WTC11 (cell line): ENCODE measurements around the gene FAM131C.

Experiments used
- CTCF ChIP-seq: fragments of 200-600 bp; IDR thresholded peaks from 2 replicates; pipeline ENCODE4 v1.8.0; 2022; ENCODE audit warnings: antibody characterized with exemption
- FOXJ3 ChIP-seq: sonication (generic); formaldehyde crosslinking; IDR thresholded peaks from 2 replicates; pipeline ENCODE4 v1.9.0; 2021; ENCODE audit warnings: missing genetic modification reagents, mild to moderate bottlenecking, borderline replicate concordance
- FOXK1 ChIP-seq: sonication (generic); formaldehyde crosslinking; IDR thresholded peaks from 2 replicates; pipeline ENCODE4 v1.8.0; 2022; ENCODE audit warnings: mild to moderate bottlenecking, moderate library complexity, missing genetic modification reagents
- FOXP4 ChIP-seq: sonication (generic); formaldehyde crosslinking; IDR thresholded peaks from 2 replicates; pipeline ENCODE4 v1.8.0; 2022; ENCODE audit warnings: mild to moderate bottlenecking, missing genetic modification reagents
- MXD4 ChIP-seq: fragments of 250-450 bp; sonication (Bioruptor Pico); IDR thresholded peaks from 2 replicates; pipeline ENCODE4 v1.8.0; 2021; ENCODE audit warnings: mild to moderate bottlenecking, moderate library complexity, borderline replicate concordance
- NFE2L1 ChIP-seq: sonication (generic); formaldehyde crosslinking; IDR thresholded peaks from 2 replicates; pipeline ENCODE4 v1.8.1; 2023; ENCODE audit warnings: missing genetic modification reagents
- NR2C2 ChIP-seq: sonication (generic); formaldehyde crosslinking; IDR thresholded peaks from 2 replicates; pipeline ENCODE4 v1.8.0; 2022; ENCODE audit warnings: mild to moderate bottlenecking, missing genetic modification reagents
- NR3C1 ChIP-seq: sonication (generic); formaldehyde crosslinking; conservative IDR thresholded peaks from 2 replicates; pipeline ENCODE4 v1.8.1; 2023; ENCODE audit warnings: low read depth, mild to moderate bottlenecking, missing genetic modification reagents
- TCF7 ChIP-seq: sonication (generic); formaldehyde crosslinking; IDR thresholded peaks from 2 replicates; pipeline ENCODE4 v1.8.0; 2022; ENCODE audit warnings: mild to moderate bottlenecking, low read depth, missing genetic modification reagents, moderate library complexity
- TP53 ChIP-seq: sonication (generic); formaldehyde crosslinking; IDR thresholded peaks from 2 replicates; pipeline ENCODE4 v1.8.1; 2023; ENCODE audit warnings: mild to moderate bottlenecking, missing genetic modification reagents
- TF ChIP-seq, protein P1 (sequence below): sonication (generic); formaldehyde crosslinking; IDR thresholded peaks from 2 replicates; pipeline ENCODE4 v1.8.0; 2022; ENCODE audit warnings: mild to moderate bottlenecking, missing genetic modification reagents
- TF ChIP-seq, protein P2 (sequence below): sonication (generic); formaldehyde crosslinking; IDR thresholded peaks from 2 replicates; pipeline ENCODE4 v1.8.1; 2022; ENCODE audit warnings: mild to moderate bottlenecking, missing genetic modification reagents, moderate library complexity, borderline replicate concordance
- TF ChIP-seq, protein P3 (sequence below): sonication (generic); formaldehyde crosslinking; IDR thresholded peaks from 2 replicates; pipeline ENCODE4 v1.8.0; 2023; ENCODE audit warnings: mild to moderate bottlenecking, missing genetic modification reagents

DNA sequence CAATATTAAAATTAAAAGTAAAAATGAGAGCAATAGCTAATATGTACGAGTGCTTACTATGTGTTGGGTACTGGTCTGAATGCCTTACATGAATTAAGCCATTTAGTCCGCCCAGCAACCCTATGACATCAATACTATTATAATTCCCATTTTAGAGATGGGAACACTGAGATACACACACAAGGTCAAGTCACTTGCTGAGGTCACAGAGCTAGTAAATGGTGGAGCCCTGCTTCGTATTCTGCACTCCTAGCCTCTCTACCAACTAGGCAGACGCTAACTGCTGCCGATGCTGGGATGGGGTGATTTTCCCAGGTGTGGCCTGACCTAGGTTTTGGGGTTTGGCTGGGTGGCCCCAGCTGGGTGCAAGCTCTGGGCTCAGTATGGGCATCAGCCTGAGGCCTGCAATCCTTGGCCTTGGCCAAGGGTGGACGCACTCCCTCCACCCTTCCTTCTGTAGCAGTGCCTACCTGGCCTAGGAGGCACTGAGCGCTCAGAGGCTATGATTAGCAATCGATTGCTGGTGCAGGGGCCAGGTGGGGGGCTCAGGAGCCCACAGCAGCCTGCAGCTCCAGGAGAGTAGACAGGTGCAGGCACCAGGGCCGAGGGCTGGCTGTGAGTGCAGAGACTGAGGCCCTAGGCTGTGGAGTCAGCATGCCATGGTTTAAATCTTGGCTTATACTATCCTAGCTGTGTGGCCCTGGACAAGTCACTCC, 2.7 kb downstream of the FAM131C start:
- TF ChIP-seq, protein P1, sequence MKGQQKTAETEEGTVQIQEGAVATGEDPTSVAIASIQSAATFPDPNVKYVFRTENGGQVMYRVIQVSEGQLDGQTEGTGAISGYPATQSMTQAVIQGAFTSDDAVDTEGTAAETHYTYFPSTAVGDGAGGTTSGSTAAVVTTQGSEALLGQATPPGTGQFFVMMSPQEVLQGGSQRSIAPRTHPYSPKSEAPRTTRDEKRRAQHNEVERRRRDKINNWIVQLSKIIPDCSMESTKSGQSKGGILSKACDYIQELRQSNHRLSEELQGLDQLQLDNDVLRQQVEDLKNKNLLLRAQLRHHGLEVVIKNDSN (CRISPR knock-in tag) = no peak
- no peak for TF ChIP-seq CTCF
- TF ChIP-seq TP53 (CRISPR knock-in tag) = no peak
- TF ChIP-seq, protein P2, sequence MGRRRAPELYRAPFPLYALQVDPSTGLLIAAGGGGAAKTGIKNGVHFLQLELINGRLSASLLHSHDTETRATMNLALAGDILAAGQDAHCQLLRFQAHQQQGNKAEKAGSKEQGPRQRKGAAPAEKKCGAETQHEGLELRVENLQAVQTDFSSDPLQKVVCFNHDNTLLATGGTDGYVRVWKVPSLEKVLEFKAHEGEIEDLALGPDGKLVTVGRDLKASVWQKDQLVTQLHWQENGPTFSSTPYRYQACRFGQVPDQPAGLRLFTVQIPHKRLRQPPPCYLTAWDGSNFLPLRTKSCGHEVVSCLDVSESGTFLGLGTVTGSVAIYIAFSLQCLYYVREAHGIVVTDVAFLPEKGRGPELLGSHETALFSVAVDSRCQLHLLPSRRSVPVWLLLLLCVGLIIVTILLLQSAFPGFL = no peak
- no peak for TF ChIP-seq NR2C2 (CRISPR knock-in tag)
- TF ChIP-seq FOXK1 = no peak
- TF ChIP-seq FOXJ3 = no peak
- TF ChIP-seq FOXP4 (CRISPR knock-in tag) = no peak
- TF ChIP-seq NFE2L1 (CRISPR knock-in tag) = no peak
- no peak for TF ChIP-seq NR3C1
- TF ChIP-seq MXD4 = no peak
- TF ChIP-seq, protein P3, sequence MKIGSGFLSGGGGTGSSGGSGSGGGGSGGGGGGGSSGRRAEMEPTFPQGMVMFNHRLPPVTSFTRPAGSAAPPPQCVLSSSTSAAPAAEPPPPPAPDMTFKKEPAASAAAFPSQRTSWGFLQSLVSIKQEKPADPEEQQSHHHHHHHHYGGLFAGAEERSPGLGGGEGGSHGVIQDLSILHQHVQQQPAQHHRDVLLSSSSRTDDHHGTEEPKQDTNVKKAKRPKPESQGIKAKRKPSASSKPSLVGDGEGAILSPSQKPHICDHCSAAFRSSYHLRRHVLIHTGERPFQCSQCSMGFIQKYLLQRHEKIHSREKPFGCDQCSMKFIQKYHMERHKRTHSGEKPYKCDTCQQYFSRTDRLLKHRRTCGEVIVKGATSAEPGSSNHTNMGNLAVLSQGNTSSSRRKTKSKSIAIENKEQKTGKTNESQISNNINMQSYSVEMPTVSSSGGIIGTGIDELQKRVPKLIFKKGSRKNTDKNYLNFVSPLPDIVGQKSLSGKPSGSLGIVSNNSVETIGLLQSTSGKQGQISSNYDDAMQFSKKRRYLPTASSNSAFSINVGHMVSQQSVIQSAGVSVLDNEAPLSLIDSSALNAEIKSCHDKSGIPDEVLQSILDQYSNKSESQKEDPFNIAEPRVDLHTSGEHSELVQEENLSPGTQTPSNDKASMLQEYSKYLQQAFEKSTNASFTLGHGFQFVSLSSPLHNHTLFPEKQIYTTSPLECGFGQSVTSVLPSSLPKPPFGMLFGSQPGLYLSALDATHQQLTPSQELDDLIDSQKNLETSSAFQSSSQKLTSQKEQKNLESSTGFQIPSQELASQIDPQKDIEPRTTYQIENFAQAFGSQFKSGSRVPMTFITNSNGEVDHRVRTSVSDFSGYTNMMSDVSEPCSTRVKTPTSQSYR (CRISPR knock-in tag) = no peak
- TF ChIP-seq TCF7 (CRISPR knock-in tag) = no peak
